ENCODE results near the gene ANGPTL2.

Gene ANGPTL2

DNA sequence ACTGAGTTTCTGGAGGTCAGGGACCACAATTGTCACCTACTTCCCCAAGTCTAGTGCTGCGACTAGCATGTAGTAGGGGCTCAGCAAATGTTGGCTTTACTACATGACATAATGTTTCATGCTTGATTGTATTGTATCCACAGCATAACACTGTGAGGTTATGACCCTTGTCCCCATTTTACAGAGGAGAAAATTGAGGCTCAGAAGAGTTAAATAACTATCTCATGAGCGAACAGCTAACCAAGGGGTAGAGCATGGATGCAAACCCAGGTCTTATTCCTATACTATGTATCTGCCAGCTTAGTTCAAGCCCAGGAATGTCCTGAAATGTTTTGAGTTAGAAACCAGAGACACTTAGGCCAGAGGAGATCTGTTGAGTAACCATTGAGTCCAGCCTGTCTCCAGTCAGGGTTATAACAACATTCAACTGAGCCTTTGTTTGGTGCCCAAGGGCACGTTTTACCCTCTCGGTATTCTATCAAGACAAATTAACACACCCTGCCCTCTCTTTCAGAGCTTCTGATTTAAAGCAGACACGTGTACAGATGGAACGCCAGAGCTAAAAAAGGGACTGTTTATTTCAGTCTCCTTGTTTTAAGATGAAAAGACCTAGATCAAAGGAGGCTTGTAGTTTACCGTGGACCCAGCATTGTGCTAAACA is 16.5 kb downstream of the ANGPTL2 start:
- no peaks in the 10 kb centered on the region for H3K36me3 ChIP-seq (replicated peaks; ENCODE audit: low read depth, low read length)
- no peak overlapping the region for H2AFZ ChIP-seq (ENCODE audit: low read depth, low read length)
- TF ChIP-seq CTCF (IDR thresholded peaks at IDR 0.05; ENCODE audit: low read depth, low read length) (no peak), EZH2phosphoT487 (IDR thresholded peaks at IDR 0.05; ENCODE audit: low read depth) (no peak)
- H3K9me3 ChIP-seq (ENCODE audit: insufficient read depth, low read length) = no peaks in the 10 kb centered on the region
- H3K4me2 ChIP-seq (ENCODE audit: low read length) = no peak overlapping the region
- no peaks in the 10 kb centered on the region for H3K4me1 ChIP-seq (ENCODE audit: low read length)
- no peaks in the 10 kb centered on the region for H4K20me1 ChIP-seq (ENCODE audit: insufficient read depth, low read length)
- H3K27me3 ChIP-seq (ENCODE audit: low read depth, low read length) = no peaks in the 10 kb centered on the region; the same call in 1 of the 2 replicates
- no peaks in the 10 kb centered on the region for H3K79me2 ChIP-seq (ENCODE audit: low read length)
- no peak overlapping the region for H3K27ac ChIP-seq (ENCODE audit: low read length)
- H3K4me3 ChIP-seq (ENCODE audit: low read length) = no peak overlapping the region
- H3K9ac ChIP-seq (ENCODE audit: low read length) = no peak overlapping the region

GRCh38 chr9:127104581-127105311 is 17.7 kb downstream of the ANGPTL2 start:
- Histone ChIP-seq H2AFZ (ENCODE audit: low read depth, low read length) (no peak overlapping the region), H3K9me3 (ENCODE audit: insufficient read depth, low read length) (no peaks in the 10 kb centered on the region), H3K9ac (ENCODE audit: low read length) (no peak overlapping the region), H4K20me1 (ENCODE audit: insufficient read depth, low read length) (no peaks in the 10 kb centered on the region), H3K4me2 (ENCODE audit: low read length) (no peak overlapping the region), H3K27me3 (ENCODE audit: low read depth, low read length) (no peaks in the 10 kb centered on the region; the same call in 1 of the 2 replicates), H3K4me3 (ENCODE audit: low read length) (no peak overlapping the region), H3K4me1 (ENCODE audit: low read length) (no peaks in the 10 kb centered on the region), H3K36me3 (replicated peaks; ENCODE audit: low read depth, low read length) (no peaks in the 10 kb centered on the region), H3K27ac (ENCODE audit: low read length) (no peak overlapping the region), H3K79me2 (ENCODE audit: low read length) (no peaks in the 10 kb centered on the region)
- TF ChIP-seq EZH2phosphoT487 (IDR thresholded peaks at IDR 0.05; ENCODE audit: low read depth) (no peak), CTCF (IDR thresholded peaks at IDR 0.05; ENCODE audit: low read depth, low read length) (no peak)

GRCh38 chr9:127102788-127103187 is 19.6 kb downstream of the ANGPTL2 start:
- H3K4me2 ChIP-seq (ENCODE audit: low read length) = no peak overlapping the region
- H3K9ac ChIP-seq (ENCODE audit: low read length) = no peak overlapping the region
- H3K9me3 ChIP-seq (ENCODE audit: insufficient read depth, low read length) = no peaks in the 10 kb centered on the region
- H3K36me3 ChIP-seq (replicated peaks; ENCODE audit: low read depth, low read length) = no peaks in the 10 kb centered on the region
- no peak overlapping the region for H2AFZ ChIP-seq (ENCODE audit: low read depth, low read length)
- H3K27me3 ChIP-seq (ENCODE audit: low read depth, low read length) = no peaks in the 10 kb centered on the region
- H3K27ac ChIP-seq (ENCODE audit: low read length) = no peak overlapping the region
- H3K4me1 ChIP-seq (ENCODE audit: low read length) = no peaks in the 10 kb centered on the region
- no peak overlapping the region for H3K4me3 ChIP-seq (ENCODE audit: low read length)
- no peaks in the 10 kb centered on the region for H3K79me2 ChIP-seq (ENCODE audit: low read length)
- TF ChIP-seq CTCF (IDR thresholded peaks at IDR 0.05; ENCODE audit: low read depth, low read length) = no peak
- TF ChIP-seq EZH2phosphoT487 (IDR thresholded peaks at IDR 0.05; ENCODE audit: low read depth) = no peak
- H4K20me1 ChIP-seq (ENCODE audit: insufficient read depth, low read length) = no peaks in the 10 kb centered on the region

- Histone ChIP-seq H3K9me3 (ENCODE audit: insufficient read depth, low read length) (no peaks in the 10 kb centered on the region), H3K4me2 (ENCODE audit: low read length) (no peak overlapping the region), H3K36me3 (replicated peaks; ENCODE audit: low read depth, low read length) (no peaks in the 10 kb centered on the region), H4K20me1 (ENCODE audit: insufficient read depth, low read length) (no peaks in the 10 kb centered on the region), H3K27me3 (ENCODE audit: low read depth, low read length) (no peaks in the 10 kb centered on the region), H3K9ac (ENCODE audit: low read length) (no peak overlapping the region), H3K4me1 (ENCODE audit: low read length) (no peaks in the 10 kb centered on the region), H3K27ac (ENCODE audit: low read length) (no peak overlapping the region), H3K79me2 (ENCODE audit: low read length) (no peaks in the 10 kb centered on the region), H2AFZ (ENCODE audit: low read depth, low read length) (no peak overlapping the region), H3K4me3 (ENCODE audit: low read length) (no peak overlapping the region)
- TF ChIP-seq EZH2phosphoT487 (IDR thresholded peaks at IDR 0.05; ENCODE audit: low read depth) (no peak), CTCF (IDR thresholded peaks at IDR 0.05; ENCODE audit: low read depth, low read length) (no peak)
Observed at GRCh38 chr9:127102176-127102575, 20.3 kb downstream of the ANGPTL2 start.
